Body of pancreas (tissue), 4 donors: ENCODE data around the gene RAD1.

Source experiments
- POLR2A ChIP-seq, 3 donors: fragments of 450-650 bp; IDR thresholded peaks; one replicate each; pipeline ENCODE4 v1.6.1; 2016; ENCODE audit warnings: antibody characterized with exemption in 3 of 3, mild to moderate bottlenecking in 2 of 3
- TF ChIP-seq, protein P1 (sequence below), 7 experiments: fragments of 450-650 bp in 4 of 7; fragments of 200-600 bp in 3 of 7; sonication (generic) in 3 of 7; IDR thresholded peaks; one replicate each; pipeline ENCODE4 v1.5.1; 2016 to 2019; ENCODE audit warnings: antibody characterized with exemption in 7 of 7

GRCh38 chr5:34891981-34892380 is 23.3 kb downstream of the RAD1 start:
- TF ChIP-seq, protein P1, sequence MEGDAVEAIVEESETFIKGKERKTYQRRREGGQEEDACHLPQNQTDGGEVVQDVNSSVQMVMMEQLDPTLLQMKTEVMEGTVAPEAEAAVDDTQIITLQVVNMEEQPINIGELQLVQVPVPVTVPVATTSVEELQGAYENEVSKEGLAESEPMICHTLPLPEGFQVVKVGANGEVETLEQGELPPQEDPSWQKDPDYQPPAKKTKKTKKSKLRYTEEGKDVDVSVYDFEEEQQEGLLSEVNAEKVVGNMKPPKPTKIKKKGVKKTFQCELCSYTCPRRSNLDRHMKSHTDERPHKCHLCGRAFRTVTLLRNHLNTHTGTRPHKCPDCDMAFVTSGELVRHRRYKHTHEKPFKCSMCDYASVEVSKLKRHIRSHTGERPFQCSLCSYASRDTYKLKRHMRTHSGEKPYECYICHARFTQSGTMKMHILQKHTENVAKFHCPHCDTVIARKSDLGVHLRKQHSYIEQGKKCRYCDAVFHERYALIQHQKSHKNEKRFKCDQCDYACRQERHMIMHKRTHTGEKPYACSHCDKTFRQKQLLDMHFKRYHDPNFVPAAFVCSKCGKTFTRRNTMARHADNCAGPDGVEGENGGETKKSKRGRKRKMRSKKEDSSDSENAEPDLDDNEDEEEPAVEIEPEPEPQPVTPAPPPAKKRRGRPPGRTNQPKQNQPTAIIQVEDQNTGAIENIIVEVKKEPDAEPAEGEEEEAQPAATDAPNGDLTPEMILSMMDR (IDR thresholded peaks at IDR 0.05), result no peak
- TF ChIP-seq POLR2A (IDR thresholded peaks at IDR 0.05), result no peak
